A673 (cell line): Measurements from ENCODE around the gene CSH1.

Experiments
- EZH2 ChIP-seq: fragments of 200-600 bp; sonication (generic); IDR thresholded peaks from 2 replicates; pipeline ENCODE4 v1.6.1; 2017; ENCODE audit warnings: borderline replicate concordance, low read depth, mild to moderate bottlenecking, mixed read lengths, antibody characterized with exemption, low read length; ENCODE audit not compliant: poor library complexity, severe bottlenecking
- TF ChIP-seq, protein P1 (sequence below): fragments of 300-800, 200-600 bp; sonication (generic); conservative IDR thresholded peaks from 2 replicates; pipeline ENCODE4 v1.5.1; 2017; ENCODE audit warnings: low read depth, mild to moderate bottlenecking, antibody characterized with exemption, low read length, moderate library complexity, mixed read lengths

GRCh38 chr17:63940584-63940983 lies 44.2 kb upstream of the CSH1 start:
- TF ChIP-seq, protein P1, sequence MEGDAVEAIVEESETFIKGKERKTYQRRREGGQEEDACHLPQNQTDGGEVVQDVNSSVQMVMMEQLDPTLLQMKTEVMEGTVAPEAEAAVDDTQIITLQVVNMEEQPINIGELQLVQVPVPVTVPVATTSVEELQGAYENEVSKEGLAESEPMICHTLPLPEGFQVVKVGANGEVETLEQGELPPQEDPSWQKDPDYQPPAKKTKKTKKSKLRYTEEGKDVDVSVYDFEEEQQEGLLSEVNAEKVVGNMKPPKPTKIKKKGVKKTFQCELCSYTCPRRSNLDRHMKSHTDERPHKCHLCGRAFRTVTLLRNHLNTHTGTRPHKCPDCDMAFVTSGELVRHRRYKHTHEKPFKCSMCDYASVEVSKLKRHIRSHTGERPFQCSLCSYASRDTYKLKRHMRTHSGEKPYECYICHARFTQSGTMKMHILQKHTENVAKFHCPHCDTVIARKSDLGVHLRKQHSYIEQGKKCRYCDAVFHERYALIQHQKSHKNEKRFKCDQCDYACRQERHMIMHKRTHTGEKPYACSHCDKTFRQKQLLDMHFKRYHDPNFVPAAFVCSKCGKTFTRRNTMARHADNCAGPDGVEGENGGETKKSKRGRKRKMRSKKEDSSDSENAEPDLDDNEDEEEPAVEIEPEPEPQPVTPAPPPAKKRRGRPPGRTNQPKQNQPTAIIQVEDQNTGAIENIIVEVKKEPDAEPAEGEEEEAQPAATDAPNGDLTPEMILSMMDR: no peak
- no peak for TF ChIP-seq EZH2
